Non-pigmented ciliary epithelial cell (primary cell): ENCODE results near the gene PTGIS.
A peak's percentile ranks its signal among the peaks of the same experiment; 100 is the strongest.

Experiments used
- DNase-seq: peaks from one replicate; pipeline ENCODE4 v3.0.0-alpha.2; 2010; ENCODE audit warnings: low read depth

PTGIS gene

GRCh38 chr20:49595811-49596561 lies 28.0 kb upstream of the PTGIS start:
- peak; percentile 76 for DNase-seq

DNA sequence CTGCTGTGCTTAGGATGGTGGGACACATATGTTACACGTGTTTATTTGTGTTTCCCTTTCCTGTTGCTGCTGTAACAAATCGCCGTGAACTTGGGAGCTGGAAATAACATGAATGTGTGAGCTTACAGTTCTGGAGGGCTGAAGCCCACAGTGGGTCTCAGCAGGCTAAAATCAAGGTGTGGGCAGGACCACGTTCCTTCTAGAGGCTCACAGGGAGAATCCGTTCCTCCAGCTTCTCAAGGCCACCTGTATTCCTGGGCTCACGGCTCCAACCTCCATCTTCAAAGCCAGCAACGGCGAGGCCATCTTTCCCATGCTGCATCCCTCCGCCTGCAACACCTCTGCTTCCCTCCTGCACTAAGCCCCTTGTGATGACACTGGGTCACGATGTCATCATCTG lies 27.4 kb upstream of the PTGIS start:
- DNase-seq, result no peak

- no peak for DNase-seq
Observed at GRCh38 chr20:49594931-49595315, 27.0 kb upstream of the PTGIS start.

GRCh38 chr20:49594143-49594930 lies 26.4 kb upstream of the PTGIS start:
- no peak for DNase-seq

DNA sequence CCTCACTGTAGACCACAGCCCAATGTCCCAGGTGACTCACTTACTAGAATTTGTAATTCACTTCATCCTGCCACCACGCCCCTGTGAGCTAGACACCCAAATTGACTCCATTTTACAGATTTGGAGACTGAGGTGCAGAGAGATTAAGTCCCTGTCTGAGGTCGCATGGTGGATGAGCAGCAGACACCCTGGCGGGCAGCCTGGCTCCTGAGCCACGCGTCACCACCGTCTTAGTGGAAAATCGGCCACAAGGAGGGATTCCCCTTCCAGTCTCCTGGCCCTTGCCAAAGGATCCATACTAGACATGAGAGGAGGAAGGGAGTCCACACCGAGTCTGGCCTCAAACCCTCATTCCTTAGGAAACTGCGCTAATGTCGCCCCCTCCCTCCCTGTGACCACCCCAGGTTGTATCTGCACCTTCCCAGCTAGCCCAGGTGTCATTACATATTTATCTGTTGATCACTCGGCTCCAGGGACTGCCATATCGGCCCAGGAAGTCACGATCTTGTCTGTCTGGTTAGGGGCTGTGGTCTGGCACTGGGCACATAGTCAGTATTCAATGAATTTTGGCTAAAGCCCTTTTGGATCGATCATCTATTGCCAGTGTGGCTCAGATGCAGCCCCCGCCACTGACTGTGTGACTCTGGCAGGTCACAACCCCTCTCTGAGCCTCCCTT lies 25.7 kb upstream of the PTGIS start:
- no peak for DNase-seq

GRCh38 chr20:49592120-49592519 lies 24.2 kb upstream of the PTGIS start:
- no peak for DNase-seq

GRCh38 chr20:49591217-49591865 lies 23.4 kb upstream of the PTGIS start:
- peak; percentile 38 for DNase-seq

DNA sequence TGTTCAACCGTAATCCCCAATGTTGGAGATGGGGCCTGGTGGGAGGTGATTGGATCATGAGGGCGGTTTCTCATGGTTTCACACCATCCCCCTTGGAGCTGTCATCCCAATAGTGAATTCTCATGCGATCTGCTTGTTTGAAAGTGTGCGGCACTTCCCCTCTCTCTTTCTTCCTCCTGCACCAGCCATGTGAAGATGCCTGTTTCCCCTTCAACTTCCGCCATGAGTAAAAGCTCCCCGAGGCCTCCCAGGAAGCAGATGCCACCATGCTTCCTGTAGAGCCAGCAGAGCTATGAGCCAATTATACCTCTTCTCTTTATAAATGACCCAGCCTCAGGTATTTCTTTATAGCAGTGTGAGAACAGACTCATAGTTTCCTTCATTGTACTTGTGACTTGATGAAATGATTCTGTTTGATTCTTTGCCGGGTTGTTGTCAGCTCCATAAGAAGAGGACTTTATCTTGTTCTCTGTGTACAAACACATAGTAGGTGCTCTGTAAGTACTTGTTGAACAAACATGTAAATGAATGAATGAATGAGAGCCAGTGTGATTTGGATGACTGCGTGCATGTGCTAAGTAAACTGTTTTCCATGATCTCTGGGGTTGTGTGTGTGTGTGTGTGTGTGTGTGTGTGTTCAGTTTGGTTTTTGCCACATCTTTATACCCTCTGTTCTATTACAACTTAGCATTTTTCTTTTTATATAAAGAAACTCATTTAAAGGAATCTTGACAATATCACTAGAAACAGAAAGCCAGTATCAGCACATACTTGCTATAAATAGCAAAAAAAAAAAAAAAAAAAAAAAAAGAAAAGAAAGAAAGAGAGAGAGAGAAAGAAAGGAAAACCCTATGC lies 22.5 kb upstream of the PTGIS start:
- no peak for DNase-seq

- no peak for DNase-seq
Observed at GRCh38 chr20:49589747-49590146, 21.8 kb upstream of the PTGIS start.

GRCh38 chr20:49587111-49587570 lies 19.2 kb upstream of the PTGIS start:
- no peak for DNase-seq

DNA sequence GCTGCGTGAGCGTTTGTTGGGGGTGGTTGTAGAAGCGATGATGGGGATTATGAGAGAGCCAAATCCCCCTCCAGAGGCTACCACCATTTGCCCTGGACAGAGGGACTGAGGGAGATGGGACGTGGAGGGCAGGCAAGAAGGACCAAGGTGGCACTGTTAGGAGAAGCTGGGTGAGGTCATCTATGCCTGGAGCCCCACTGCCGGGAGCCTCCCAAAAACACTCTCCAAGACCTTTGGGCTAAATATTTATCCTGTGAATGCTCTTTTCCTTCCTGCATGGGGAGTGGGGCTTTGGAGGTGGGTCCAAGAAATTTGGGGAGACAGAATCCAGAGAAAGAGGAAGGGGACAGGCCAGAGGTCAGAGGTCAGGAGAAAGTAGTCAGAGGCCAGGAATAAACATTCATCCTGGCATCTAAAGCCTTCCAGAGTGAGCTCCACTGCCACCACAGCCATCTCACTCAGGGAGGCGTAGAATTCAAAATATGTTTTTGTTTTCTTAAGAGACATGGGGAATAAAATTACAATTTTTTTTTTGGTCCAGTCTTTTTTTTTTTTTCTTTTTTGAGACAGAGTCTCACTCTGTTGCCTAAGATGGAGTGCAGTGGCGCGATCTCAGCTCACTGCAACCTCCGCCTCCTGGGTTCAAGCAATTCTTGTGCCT lies 17.8 kb upstream of the PTGIS start:
- no peak for DNase-seq

- DNase-seq, result no peak
Observed at GRCh38 chr20:49584418-49585382, 16.8 kb upstream of the PTGIS start.

DNA sequence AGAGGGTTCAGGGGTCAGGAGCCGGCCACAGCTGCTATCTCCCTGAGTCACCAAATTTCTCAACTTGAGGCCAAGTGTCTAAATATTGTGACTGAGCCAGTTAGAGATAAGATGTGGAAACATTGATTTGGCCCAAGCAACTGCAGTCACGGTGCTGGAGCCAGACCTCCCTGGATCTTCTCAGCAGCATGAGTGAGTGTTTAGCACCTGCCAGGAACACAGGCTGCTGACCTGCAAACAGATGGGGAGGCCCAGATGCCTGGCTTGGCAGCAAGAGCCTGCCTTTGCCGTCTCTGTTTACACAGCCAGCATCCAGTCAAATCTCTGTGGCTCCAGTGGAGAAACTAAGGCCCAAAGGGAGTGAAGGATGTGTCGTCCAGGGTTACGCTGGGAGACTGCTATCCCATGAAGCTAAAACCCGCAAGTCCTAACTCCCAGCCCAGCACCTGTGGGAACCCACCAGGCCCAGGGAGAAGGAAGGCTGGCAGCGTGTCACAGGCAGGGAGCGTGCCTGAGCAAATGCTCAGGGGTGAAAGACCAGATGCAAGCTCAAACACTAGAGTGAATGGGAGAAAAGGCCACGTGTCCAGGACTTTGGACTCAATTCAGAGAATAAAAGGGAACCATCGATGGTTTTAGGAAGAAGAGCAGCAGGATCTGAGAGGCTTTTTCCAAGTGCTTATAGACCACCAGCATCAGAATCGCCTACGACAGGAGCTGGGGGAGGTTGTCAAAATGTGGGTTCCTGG lies 15.9 kb upstream of the PTGIS start:
- DNase-seq, result peak; percentile 77

DNA sequence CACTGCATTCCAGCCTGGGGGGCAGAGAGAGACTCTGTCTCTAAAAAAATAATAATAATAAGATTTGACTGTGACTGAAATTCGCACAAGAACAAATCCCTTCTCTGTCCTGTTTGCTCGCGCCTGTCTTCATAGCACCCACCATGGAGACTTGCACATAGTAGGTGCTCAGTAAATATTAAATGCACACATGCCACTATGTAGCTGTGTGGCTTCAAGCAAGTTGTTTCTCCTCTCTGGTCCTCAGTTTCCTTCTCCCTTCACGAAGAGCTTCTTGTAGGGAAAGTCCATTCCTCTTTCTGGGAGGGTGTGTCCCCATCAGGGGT lies 15.4 kb upstream of the PTGIS start:
- DNase-seq, result no peak

DNA sequence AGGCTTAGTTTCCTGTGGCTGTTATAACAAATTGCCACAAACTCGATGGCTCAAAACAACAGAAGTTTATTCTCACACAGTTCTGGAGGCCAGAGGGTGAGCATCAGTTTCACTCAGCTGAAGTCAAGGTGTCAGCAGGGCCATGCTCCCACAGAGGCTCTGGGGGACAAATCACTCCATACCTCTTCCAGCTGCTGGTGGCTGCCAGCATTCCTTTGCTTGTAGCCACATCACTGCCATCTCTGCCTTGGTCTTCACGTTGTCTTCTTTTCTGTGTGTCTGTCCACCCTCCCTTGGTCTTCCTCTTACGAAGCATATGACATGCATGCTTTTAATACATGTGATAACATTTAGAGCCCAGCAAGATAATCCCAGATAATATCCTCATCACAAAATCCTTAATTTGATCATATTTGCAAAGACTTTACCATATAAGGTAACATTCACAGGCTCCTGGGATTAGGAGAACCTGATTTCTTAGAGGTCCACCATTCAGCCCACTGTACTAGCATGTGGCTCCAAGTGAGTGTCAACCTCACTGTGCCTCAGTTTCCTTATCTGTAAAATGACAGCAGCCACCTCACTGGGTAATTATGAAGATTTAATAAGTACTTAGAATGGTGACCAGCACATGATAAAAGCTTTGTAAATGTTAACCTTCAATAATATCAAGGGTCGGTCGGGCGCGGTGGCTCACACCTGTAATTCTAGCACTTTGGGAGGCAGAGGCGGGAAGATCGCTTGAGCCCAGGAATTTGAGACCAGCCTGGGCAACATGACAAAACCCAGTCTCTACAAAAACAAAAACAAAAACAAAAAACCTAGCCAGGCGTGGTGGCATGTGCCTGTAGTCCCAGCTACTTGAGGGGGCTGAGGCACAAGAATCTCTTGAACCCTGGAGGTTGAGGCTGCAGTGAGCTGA lies 14.7 kb upstream of the PTGIS start:
- no peak for DNase-seq

- no peak for DNase-seq
Observed at GRCh38 chr20:49581482-49581881, 13.5 kb upstream of the PTGIS start.

- DNase-seq, result no peak
Observed at GRCh38 chr20:49580813-49581174, 12.9 kb upstream of the PTGIS start.
